ENCODE measurements around the gene NAALADL2.

The NAALADL2 gene

DNA sequence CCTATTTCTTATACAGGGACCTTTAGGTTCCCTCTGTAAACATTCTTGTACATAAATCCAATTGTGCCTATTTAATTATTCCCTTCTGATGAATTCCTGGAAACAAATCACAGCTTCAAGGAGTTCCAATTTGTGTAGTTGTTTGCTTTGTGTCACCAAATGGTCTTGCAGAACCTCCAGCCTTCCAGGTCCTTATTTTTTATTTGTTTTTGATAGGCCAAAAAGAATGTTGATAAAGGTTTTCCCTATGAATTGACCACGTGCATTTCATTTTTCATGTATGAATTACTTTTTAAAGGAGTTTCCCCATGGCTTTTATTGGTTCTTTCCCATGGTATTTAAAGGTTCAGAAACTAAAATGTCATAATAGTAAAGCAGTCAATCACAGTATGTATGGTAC is 243.0 kb downstream of the NAALADL2 start:
- Histone ChIP-seq H3K9me3 (ENCODE audit: control insufficient read depth, insufficient read depth, low read length) (no peaks in the 10 kb centered on the region), H3K9ac (ENCODE audit: low read depth, low read length) (no peak overlapping the region), H3K27ac (ENCODE audit: low read depth, low read length) (no peak overlapping the region), H3K36me3 (ENCODE audit: control insufficient read depth, insufficient read depth, low read length) (no peaks in the 10 kb centered on the region), H3K4me1 (ENCODE audit: control insufficient read depth, insufficient read depth, low read length) (no peaks in the 10 kb centered on the region), H3K4me3 (ENCODE audit: low read depth, low read length) (no peak overlapping the region), H3K27me3 (ENCODE audit: control insufficient read depth, insufficient read depth, low read length) (no peaks in the 10 kb centered on the region)

DNA sequence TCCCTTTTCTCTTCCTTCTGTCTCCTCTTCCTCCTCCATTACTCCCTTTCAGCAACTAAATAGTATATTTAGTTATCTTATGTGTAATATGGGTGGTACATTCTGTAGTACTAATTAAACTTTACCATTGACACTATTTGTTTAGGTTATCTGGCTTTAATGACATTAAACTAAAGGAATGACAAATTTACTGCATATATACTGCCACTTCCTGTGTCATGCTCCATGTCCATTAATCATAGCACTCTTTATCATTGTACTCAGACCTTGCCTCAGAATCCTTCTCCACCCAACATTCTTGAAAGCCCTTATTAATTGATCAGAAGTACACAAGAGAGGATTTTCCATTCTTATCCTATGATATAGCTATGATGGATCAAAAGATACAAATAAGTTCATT is 244.2 kb downstream of the NAALADL2 start:
- Histone ChIP-seq H3K4me1 (ENCODE audit: control insufficient read depth, insufficient read depth, low read length) (no peaks in the 10 kb centered on the region), H3K4me3 (ENCODE audit: low read depth, low read length) (no peak overlapping the region), H3K27me3 (ENCODE audit: control insufficient read depth, insufficient read depth, low read length) (no peaks in the 10 kb centered on the region), H3K9ac (ENCODE audit: low read depth, low read length) (no peak overlapping the region), H3K36me3 (ENCODE audit: control insufficient read depth, insufficient read depth, low read length) (no peaks in the 10 kb centered on the region), H3K9me3 (ENCODE audit: control insufficient read depth, insufficient read depth, low read length) (no peaks in the 10 kb centered on the region), H3K27ac (ENCODE audit: low read depth, low read length) (no peak overlapping the region)

DNA sequence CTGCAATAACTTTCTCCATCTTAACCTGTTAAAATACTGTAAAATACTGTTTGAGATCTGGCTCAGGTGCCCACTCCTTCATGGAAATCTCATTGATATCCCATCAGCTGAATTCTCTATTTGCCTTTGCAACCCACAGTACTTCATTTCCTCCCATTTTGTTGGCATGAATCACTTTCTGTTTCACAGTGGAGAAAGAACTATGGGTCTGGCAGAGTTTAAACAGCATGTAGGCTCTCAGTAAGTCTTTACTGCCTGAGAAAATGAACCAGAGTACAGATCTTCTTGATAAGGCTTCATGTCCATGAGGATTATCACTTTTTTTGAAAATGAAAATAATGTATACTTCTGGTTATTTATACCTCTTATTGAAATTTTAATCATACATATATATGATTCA is 245.9 kb downstream of the NAALADL2 start:
- no peaks in the 10 kb centered on the region for H3K4me1 ChIP-seq (ENCODE audit: control insufficient read depth, insufficient read depth, low read length)
- H3K27me3 ChIP-seq (ENCODE audit: control insufficient read depth, insufficient read depth, low read length): no peaks in the 10 kb centered on the region
- H3K36me3 ChIP-seq (ENCODE audit: control insufficient read depth, insufficient read depth, low read length): no peaks in the 10 kb centered on the region
- no peak overlapping the region for H3K4me3 ChIP-seq (ENCODE audit: low read depth, low read length)
- no peaks in the 10 kb centered on the region for H3K9me3 ChIP-seq (ENCODE audit: control insufficient read depth, insufficient read depth, low read length)
- H3K27ac ChIP-seq (ENCODE audit: low read depth, low read length): no peak overlapping the region
- no peak overlapping the region for H3K9ac ChIP-seq (ENCODE audit: low read depth, low read length)

DNA sequence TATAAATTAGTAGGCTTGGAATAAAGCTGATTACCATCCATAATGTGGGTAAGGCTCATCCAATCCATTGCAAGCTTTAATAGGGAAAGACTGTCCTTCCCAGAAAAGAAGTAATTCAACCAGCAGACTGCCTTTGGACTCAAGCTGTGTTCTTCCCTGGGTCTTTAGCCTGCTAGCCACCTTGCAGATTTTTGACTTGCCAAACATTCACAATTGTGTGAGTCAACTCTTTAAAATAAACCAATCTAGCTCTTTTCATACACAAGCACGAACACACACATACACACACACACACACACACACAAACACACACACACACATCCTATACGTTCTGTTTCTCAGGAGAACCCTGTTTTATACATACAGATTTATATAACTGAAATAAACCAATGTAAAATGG is 248.1 kb downstream of the NAALADL2 start:
- Histone ChIP-seq H3K9me3 (ENCODE audit: control insufficient read depth, insufficient read depth, low read length) (no peaks in the 10 kb centered on the region), H3K9ac (ENCODE audit: low read depth, low read length) (no peak overlapping the region), H3K27me3 (ENCODE audit: control insufficient read depth, insufficient read depth, low read length) (no peaks in the 10 kb centered on the region), H3K36me3 (ENCODE audit: control insufficient read depth, insufficient read depth, low read length) (no peaks in the 10 kb centered on the region), H3K27ac (ENCODE audit: low read depth, low read length) (no peak overlapping the region), H3K4me3 (ENCODE audit: low read depth, low read length) (no peak overlapping the region), H3K4me1 (ENCODE audit: control insufficient read depth, insufficient read depth, low read length) (no peaks in the 10 kb centered on the region)

DNA sequence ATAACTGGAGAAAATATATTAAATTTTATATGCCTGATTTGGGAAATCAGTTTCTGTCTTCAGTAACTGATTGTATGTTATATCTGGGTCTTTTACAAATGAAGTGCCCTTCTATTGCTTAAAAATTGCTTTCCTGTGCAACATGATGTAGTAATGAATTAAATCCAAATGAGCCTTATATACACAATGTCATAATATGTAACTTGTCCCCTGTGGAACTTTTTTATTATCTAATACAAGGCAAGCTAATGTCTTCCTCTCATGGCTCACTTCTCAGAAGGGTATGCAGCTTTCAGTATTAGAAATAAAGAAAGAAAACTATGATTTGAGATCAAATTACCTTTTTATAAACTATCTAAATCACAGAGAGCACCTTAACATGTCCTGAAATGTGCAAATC is 248.9 kb downstream of the NAALADL2 start:
- Histone ChIP-seq H3K36me3 (ENCODE audit: control insufficient read depth, insufficient read depth, low read length) (no peaks in the 10 kb centered on the region), H3K9ac (ENCODE audit: low read depth, low read length) (no peak overlapping the region)

DNA sequence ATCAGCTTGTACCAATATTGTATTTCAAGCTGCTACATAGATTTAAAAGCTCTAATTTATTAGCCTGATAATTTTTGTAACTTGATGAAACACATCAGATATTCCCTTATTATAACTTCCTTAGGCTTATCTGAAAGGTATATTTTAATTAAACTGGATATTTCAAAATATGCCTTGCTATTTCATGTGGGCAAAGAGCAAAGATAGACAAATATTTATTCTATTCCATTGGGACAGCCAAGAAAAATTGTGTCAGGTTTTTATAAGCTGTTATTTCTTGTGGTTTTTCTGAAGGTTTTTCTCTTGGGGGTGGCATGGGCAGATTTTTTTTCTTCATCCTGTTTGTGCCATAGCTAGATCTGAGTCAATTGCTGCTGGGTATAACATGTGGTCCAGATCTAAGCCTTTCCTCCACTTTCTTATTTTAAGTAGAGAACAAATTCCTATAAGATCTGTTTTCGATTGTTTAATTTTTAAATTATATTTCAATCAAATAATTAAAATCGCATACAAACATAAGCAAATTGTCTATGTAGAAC is 249.5 kb downstream of the NAALADL2 start:
- Histone ChIP-seq H3K27me3 (ENCODE audit: control insufficient read depth, insufficient read depth, low read length) (no peaks in the 10 kb centered on the region), H3K9me3 (ENCODE audit: control insufficient read depth, insufficient read depth, low read length) (no peaks in the 10 kb centered on the region), H3K4me1 (ENCODE audit: control insufficient read depth, insufficient read depth, low read length) (no peaks in the 10 kb centered on the region), H3K27ac (ENCODE audit: low read depth, low read length) (no peak overlapping the region), H3K9ac (ENCODE audit: low read depth, low read length) (no peak overlapping the region), H3K36me3 (ENCODE audit: control insufficient read depth, insufficient read depth, low read length) (no peaks in the 10 kb centered on the region), H3K4me3 (ENCODE audit: low read depth, low read length) (no peak overlapping the region)

More for the DNA sequence above, 248.9 kb downstream of the NAALADL2 start:
- Histone ChIP-seq H3K4me1 (ENCODE audit: control insufficient read depth, insufficient read depth, low read length) (no peaks in the 10 kb centered on the region), H3K27me3 (ENCODE audit: control insufficient read depth, insufficient read depth, low read length) (no peaks in the 10 kb centered on the region), H3K9me3 (ENCODE audit: control insufficient read depth, insufficient read depth, low read length) (no peaks in the 10 kb centered on the region), H3K4me3 (ENCODE audit: low read depth, low read length) (no peak overlapping the region), H3K27ac (ENCODE audit: low read depth, low read length) (no peak overlapping the region)

DNA sequence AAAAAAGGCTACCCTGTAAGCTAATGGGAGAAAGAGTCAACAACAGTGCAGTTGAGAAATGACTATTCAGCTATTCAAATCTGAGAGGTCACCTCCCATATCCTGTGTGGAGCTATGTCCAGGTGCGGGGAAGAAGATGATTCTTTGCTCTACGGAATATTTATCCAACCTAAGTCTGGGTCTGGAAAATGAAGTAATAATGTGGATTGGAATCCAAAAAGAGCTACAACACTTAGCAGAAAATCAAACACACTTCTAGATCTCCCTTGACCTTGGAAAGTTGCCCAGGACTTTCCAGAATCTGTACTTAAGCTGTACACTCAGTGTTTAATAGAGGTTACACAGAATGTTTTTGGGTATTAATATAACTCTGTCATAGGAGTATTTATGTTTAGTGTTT is 251.9 kb downstream of the NAALADL2 start:
- Histone ChIP-seq H3K36me3 (ENCODE audit: control insufficient read depth, insufficient read depth, low read length) (no peaks in the 10 kb centered on the region), H3K27me3 (ENCODE audit: control insufficient read depth, insufficient read depth, low read length) (no peaks in the 10 kb centered on the region), H3K4me3 (ENCODE audit: low read depth, low read length) (no peak overlapping the region), H3K9ac (ENCODE audit: low read depth, low read length) (no peak overlapping the region), H3K27ac (ENCODE audit: low read depth, low read length) (no peak overlapping the region), H3K4me1 (ENCODE audit: control insufficient read depth, insufficient read depth, low read length) (no peaks in the 10 kb centered on the region), H3K9me3 (ENCODE audit: control insufficient read depth, insufficient read depth, low read length) (no peaks in the 10 kb centered on the region)

DNA sequence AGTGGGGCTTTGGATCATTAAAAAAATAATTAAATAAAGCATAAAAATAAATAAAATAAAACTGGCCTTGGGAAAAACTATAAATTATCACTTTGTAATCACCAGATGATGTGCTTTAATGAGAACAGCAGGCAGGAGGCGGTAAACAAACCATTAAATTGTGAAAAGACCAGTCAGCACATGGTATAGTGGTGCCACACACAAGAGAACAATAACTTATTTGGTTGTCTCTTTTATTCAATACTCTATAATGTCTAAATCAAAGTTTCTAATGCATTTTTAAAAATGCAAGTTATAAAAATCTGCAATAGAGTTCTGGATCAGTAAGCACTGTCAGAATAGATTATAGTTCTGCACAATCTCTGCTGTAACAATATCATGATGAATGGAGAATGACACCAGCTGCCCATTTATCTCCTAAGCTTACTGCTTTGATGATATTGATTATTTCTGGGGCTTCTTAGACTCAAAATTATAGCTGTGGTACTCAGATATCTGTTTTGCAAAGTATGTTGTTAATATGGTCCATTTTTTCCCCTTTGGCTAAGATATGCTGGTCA is 259.3 kb downstream of the NAALADL2 start:
- Histone ChIP-seq H3K36me3 (ENCODE audit: control insufficient read depth, insufficient read depth, low read length) (no peaks in the 10 kb centered on the region), H3K4me3 (ENCODE audit: low read depth, low read length) (no peak overlapping the region), H3K9ac (ENCODE audit: low read depth, low read length) (no peak overlapping the region), H3K4me1 (ENCODE audit: control insufficient read depth, insufficient read depth, low read length) (no peaks in the 10 kb centered on the region), H3K27me3 (ENCODE audit: control insufficient read depth, insufficient read depth, low read length) (no peaks in the 10 kb centered on the region), H3K9me3 (ENCODE audit: control insufficient read depth, insufficient read depth, low read length) (peaks cover 7% of the 10 kb centered on the region; the same call in 1 of the 2 replicates), H3K27ac (ENCODE audit: low read depth, low read length) (no peak overlapping the region)

DNA sequence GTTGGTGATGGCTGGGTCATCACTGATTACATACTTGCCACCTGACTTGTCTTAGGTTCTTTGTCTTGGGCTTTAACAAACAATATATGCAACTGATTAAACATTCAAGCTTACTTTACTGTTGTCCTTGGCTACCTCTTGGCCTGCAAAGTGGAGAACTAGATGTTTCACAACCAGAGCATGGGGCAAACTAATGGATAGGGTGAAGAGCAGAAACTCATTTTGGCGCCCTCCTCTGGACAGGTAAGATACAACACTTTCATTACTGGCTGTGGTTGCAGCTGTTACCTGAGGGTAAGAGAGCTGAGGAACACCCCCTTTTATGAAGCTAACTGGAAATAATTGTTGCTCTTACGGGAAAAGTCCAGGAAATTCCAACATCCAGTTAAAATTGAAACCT is 262.1 kb downstream of the NAALADL2 start:
- no peak overlapping the region for H3K27ac ChIP-seq (ENCODE audit: low read depth, low read length)
- no peaks in the 10 kb centered on the region for H3K36me3 ChIP-seq (ENCODE audit: control insufficient read depth, insufficient read depth, low read length)
- no peaks in the 10 kb centered on the region for H3K27me3 ChIP-seq (ENCODE audit: control insufficient read depth, insufficient read depth, low read length)
- no peak overlapping the region for H3K9ac ChIP-seq (ENCODE audit: low read depth, low read length)
- H3K4me1 ChIP-seq (ENCODE audit: control insufficient read depth, insufficient read depth, low read length): no peaks in the 10 kb centered on the region
- no peak overlapping the region for H3K4me3 ChIP-seq (ENCODE audit: low read depth, low read length)
- peaks cover 11% of the 10 kb centered on the region; the same call in 1 of the 2 replicates for H3K9me3 ChIP-seq (ENCODE audit: control insufficient read depth, insufficient read depth, low read length)

DNA sequence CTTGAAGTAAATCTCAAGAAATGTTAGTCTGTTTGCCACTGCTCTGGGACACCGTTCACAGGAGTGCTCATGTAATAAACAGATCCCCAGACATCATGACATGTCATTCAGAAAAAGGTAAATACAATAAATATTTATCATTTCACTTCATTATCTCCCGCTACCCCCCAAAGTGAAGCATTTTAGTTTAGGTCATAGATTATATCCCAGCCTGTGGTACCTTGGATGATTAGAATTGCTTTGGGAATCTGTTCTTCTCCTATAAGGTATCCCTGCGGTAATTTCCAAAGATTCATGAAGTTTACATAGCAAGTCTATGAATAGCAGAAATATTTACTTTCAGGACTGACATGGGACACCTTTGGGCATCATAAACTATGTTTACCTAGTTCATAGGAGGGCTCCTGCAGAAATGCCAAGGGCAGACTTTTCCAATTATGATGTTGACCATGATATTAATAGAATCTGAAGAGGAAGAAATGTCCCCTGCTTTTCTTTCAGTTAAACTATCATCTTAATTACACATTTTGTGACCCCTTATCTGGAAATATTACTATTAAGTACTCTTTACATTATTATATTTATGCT is 268.0 kb downstream of the NAALADL2 start:
- H3K4me1 ChIP-seq (ENCODE audit: control insufficient read depth, insufficient read depth, low read length): no peaks in the 10 kb centered on the region
- no peak overlapping the region for H3K27ac ChIP-seq (ENCODE audit: low read depth, low read length)
- H3K9ac ChIP-seq (ENCODE audit: low read depth, low read length): no peak overlapping the region
- no peak overlapping the region for H3K4me3 ChIP-seq (ENCODE audit: low read depth, low read length)
- no peaks in the 10 kb centered on the region for H3K27me3 ChIP-seq (ENCODE audit: control insufficient read depth, insufficient read depth, low read length)
- no peaks in the 10 kb centered on the region for H3K36me3 ChIP-seq (ENCODE audit: control insufficient read depth, insufficient read depth, low read length)
- peaks cover 11% of the 10 kb centered on the region; the same call in 1 of the 2 replicates for H3K9me3 ChIP-seq (ENCODE audit: control insufficient read depth, insufficient read depth, low read length)

DNA sequence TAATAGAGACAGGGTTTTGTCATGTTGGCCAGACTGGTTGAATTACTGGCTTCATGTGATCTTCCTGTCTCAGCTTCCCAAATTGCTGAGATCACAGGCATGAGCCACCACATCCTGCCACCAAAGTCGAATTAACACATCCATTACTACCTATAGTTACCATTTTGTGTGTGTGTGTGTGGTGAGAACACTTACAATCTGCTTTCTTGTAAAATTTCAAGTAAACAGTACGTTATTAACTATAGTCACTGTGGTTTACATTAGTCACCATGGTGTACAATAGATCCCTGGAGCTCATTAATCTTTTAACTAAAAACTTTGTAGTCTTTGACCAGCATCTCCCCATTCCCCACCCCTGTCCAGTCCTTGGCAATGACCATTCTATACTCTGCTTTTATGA is 270.0 kb downstream of the NAALADL2 start:
- no peak overlapping the region for H3K27ac ChIP-seq (ENCODE audit: low read depth, low read length)
- no peak overlapping the region for H3K4me3 ChIP-seq (ENCODE audit: low read depth, low read length)
- no peaks in the 10 kb centered on the region for H3K4me1 ChIP-seq (ENCODE audit: control insufficient read depth, insufficient read depth, low read length)
- H3K27me3 ChIP-seq (ENCODE audit: control insufficient read depth, insufficient read depth, low read length): no peaks in the 10 kb centered on the region
- H3K9ac ChIP-seq (ENCODE audit: low read depth, low read length): no peak overlapping the region
- H3K9me3 ChIP-seq (ENCODE audit: control insufficient read depth, insufficient read depth, low read length): peaks cover 6% of the 10 kb centered on the region
- no peaks in the 10 kb centered on the region for H3K36me3 ChIP-seq (ENCODE audit: control insufficient read depth, insufficient read depth, low read length)

Measured in HUES48 (cell line).